K562 (cell line): ENCODE measurements around the gene MBD2. TPM values are rescaled to one million over a fixed set of nuclear protein-coding genes. Genes with fewer than 3 reads are reported as not detected.

ENCODE experiments used
- ATF1 ChIP-seq, 2 experiments: fragments of 450-650 bp in 1 of 2; IDR thresholded peaks; 2 replicates each; pipeline ENCODE4 v1.6.1; 2016; ENCODE audit warnings: missing compliant biosample characterization in 1 of 2, missing genetic modification characterization in 1 of 2
- CAMTA2 ChIP-seq: fragments of 250-450 bp; sonication (Bioruptor Pico); conservative IDR thresholded peaks from 2 replicates; pipeline ENCODE4 v1.5.1; 2022
- CHD1 ChIP-seq: fragments of 200-600 bp; sonication (generic); IDR thresholded peaks from one replicate; pipeline ENCODE4 v1.6.1; 2012; ENCODE audit warnings: mild to moderate bottlenecking, moderate library complexity, low read length, inconsistent platforms
- DMBX1 ChIP-seq: fragments of 250-450 bp; sonication (Bioruptor Pico); IDR thresholded peaks from 2 replicates; pipeline ENCODE4 v1.8.0; 2022; ENCODE audit warnings: inconsistent platforms, mild to moderate bottlenecking, moderate library complexity, borderline replicate concordance
- FOXA3 ChIP-seq, 2 experiments: fragments of 450-650 bp in 1 of 2; sonication (generic) in 1 of 2; formaldehyde crosslinking; IDR thresholded peaks in 1 of 2; conservative IDR thresholded peaks in 1 of 2; 2 replicates each; pipeline versions ENCODE4 v1.4.0 to v1.8.0; 2020 to 2022; ENCODE audit warnings: mild to moderate bottlenecking in 2 of 2, missing genetic modification reagents in 1 of 2
- POLR3G ChIP-seq: IDR thresholded peaks from 2 replicates; pipeline ENCODE4 v1.6.1; 2011; ENCODE audit not compliant: insufficient read length, insufficient replicate concordance; ENCODE audit errors: extremely low read depth
- SMARCA4 ChIP-seq: fragments of 450-650 bp; IDR thresholded peaks from 2 replicates; pipeline ENCODE4 v1.6.1; 2016
- TAF9B ChIP-seq: fragments of 450-650 bp; IDR thresholded peaks from 2 replicates; pipeline ENCODE4 v1.6.1; 2018; ENCODE audit warnings: mild to moderate bottlenecking; ENCODE audit not compliant: partially characterized antibody
- TBP ChIP-seq: optimal IDR thresholded peaks from 2 replicates; pipeline ENCODE3; 2011; ENCODE audit warnings: low read depth, low read length, improper control_type of control experiment
- ZNF140 ChIP-seq: fragments of 250-450 bp; sonication (Bioruptor Pico); IDR thresholded peaks from 2 replicates; pipeline ENCODE4 v1.8.0; 2021; ENCODE audit warnings: moderate library complexity, mild to moderate bottlenecking, inconsistent platforms
- ZNF174 ChIP-seq: fragments of 250-450 bp; sonication (Bioruptor Pico); IDR thresholded peaks from 2 replicates; pipeline ENCODE4 v1.4.0; 2020; ENCODE audit warnings: mild to moderate bottlenecking
- ZNF217 ChIP-seq: sonication (generic); formaldehyde crosslinking; IDR thresholded peaks from 2 replicates; pipeline ENCODE4 v1.8.0; 2022; ENCODE audit warnings: mild to moderate bottlenecking, missing genetic modification reagents
- ZNF224 ChIP-seq: sonication (generic); formaldehyde crosslinking; IDR thresholded peaks from 2 replicates; pipeline ENCODE4 v1.8.0; 2022; ENCODE audit warnings: mild to moderate bottlenecking, missing genetic modification reagents
- ZNF316 ChIP-seq: fragments of 450-650 bp; IDR thresholded peaks from 2 replicates; pipeline ENCODE4 v1.6.1; 2016
- ZNF324 ChIP-seq: fragments of 250-450 bp; sonication (Bioruptor Pico); IDR thresholded peaks from 2 replicates; pipeline ENCODE4 v1.4.0; 2020; ENCODE audit warnings: mild to moderate bottlenecking
- polyA plus RNA-seq, 8 experiments: library from polyadenylated mRNA; depleted of rRNA in 4 of 8; stranded (reverse) in 5 of 8; unstranded in 3 of 8; fragments of >200 nt; fragmentation: Nextera tagmentation in 2 of 8; fragmentation: Illumina TruSeq in 1 of 8; extraction: Ambion mirVana in 2 of 8; extraction: Trizol in 1 of 8; gene quantifications; 2 replicates each; pipeline versions ENCODE4 v1.2.1 to v1.2.3, GENCODE V29; 2011 to 2014; ENCODE audit warnings: inconsistent platforms in 1 of 8, missing spikeins in 1 of 8
- total RNA-seq, 7 experiments: library from RNA; depleted of rRNA in 6 of 7; stranded (reverse); fragments of >200 nt in 6 of 7; fragmentation: Illumina TruSeq in 2 of 7; extraction: Trizol in 2 of 7; gene quantifications; 2 replicates each; pipeline versions ENCODE4 v1.2.1 to v1.2.3, GENCODE V29; 2011 to 2021; ENCODE audit warnings: low replicate concordance in 1 of 7
- TF ChIP-seq, protein P1 (sequence below), 2 experiments: fragments of 450-650 bp; conservative IDR thresholded peaks; 2 replicates each; pipeline ENCODE4 v1.6.1; 2017; ENCODE audit warnings: mild to moderate bottlenecking in 2 of 2, moderate library complexity in 2 of 2
- TF ChIP-seq, protein P2 (sequence below): fragments of 250-450 bp; sonication (Bioruptor Pico); IDR thresholded peaks from 2 replicates; pipeline ENCODE4 v1.5.0; 2021
- TF ChIP-seq, protein P3 (sequence below): fragments of 450-650 bp; formaldehyde crosslinking; IDR thresholded peaks from 2 replicates; pipeline ENCODE4 v1.4.0; 2022; ENCODE audit warnings: missing genetic modification characterization
- TF ChIP-seq, protein P4 (sequence below): fragments of 250-450 bp; sonication (Bioruptor Pico); IDR thresholded peaks from 2 replicates; pipeline ENCODE4 v1.5.0; 2020; ENCODE audit warnings: mild to moderate bottlenecking

The MBD2 gene
- total and polyA plus RNA-seq, 9 of the 15 experiments (the other 6 are each of a cell fraction or from before 2014, with no cell fraction given) = 4.4 to 40.2 (median 13.9) TPM

DNA sequence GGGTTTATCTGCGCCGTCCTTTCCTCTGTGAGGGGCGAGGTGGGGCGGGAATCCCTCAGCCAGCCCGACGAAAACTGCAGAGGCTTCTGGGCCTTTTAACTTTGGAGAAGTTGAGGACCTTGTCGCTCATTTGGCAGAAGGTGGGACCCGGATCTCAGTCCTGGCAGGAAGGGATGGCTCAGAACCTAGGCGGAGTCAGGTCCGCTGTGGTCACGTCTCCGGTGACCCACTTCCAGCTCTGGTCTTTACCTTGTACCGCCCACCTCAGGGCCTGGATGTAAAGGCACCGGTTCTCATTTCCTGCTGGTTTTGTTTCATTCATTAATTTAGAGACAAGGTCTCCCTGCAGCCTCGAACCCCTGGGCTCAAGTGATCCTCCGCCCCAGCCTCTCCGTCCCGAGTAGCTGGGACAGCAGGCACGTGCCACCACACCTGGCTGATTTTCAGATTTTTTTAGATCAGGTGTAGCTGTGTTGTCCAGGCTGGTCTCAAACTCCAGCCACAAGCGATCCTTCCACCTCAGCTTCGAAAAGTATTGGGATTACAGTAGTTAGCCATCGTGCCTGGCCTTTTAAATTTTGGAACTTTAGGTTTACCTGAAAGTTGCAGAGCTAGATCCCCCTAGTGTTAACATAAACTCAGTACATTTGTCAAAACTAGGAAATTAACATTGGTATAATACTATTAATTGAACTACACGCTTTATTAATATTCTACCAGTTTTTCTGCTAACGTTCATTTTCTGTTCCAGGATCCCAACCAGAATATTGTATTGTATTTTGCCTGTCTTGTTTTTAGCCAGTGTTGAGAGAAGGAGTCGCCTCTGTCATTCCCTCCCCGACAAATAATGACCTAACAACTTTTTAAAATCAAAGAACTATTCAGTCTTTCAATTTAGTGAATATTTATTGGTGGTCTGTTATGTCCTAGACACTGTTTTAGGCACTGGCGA is 45.7 kb upstream of the MBD2 start (continued):
- peak; percentile 70 for TF ChIP-seq ZNF324 (CRISPR knock-in tag)
- TF ChIP-seq CAMTA2 (CRISPR knock-in tag) = no peak
- TF ChIP-seq, protein P1, sequence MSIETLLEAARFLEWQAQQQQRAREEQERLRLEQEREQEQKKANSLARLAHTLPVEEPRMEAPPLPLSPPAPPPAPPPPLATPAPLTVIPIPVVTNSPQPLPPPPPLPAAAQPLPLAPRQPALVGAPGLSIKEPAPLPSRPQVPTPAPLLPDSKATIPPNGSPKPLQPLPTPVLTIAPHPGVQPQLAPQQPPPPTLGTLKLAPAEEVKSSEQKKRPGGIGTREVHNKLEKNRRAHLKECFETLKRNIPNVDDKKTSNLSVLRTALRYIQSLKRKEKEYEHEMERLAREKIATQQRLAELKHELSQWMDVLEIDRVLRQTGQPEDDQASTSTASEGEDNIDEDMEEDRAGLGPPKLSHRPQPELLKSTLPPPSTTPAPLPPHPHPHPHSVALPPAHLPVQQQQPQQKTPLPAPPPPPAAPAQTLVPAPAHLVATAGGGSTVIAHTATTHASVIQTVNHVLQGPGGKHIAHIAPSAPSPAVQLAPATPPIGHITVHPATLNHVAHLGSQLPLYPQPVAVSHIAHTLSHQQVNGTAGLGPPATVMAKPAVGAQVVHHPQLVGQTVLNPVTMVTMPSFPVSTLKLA (conservative IDR thresholded peaks at IDR 0.05) = 0 out of 4 replicates have a peak, but pooled peaks have one; percentile 16 to 28
- TF ChIP-seq, protein P2, sequence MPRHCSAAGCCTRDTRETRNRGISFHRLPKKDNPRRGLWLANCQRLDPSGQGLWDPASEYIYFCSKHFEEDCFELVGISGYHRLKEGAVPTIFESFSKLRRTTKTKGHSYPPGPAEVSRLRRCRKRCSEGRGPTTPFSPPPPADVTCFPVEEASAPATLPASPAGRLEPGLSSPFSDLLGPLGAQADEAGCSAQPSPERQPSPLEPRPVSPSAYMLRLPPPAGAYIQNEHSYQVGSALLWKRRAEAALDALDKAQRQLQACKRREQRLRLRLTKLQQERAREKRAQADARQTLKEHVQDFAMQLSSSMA (CRISPR knock-in tag) = no peak
- TF ChIP-seq TAF9B = peak; percentile 21
- no peak for TF ChIP-seq SMARCA4
- no peak for TF ChIP-seq ZNF140 (CRISPR knock-in tag)
- no peak for TF ChIP-seq ZNF224 (CRISPR knock-in tag)
- no peak for TF ChIP-seq TBP
- no peak for TF ChIP-seq ZNF174 (CRISPR knock-in tag)
- peak; percentile 35 for TF ChIP-seq CHD1
- no peak for TF ChIP-seq ATF1 (CRISPR knock-in tag; IDR thresholded peaks at IDR 0.05)
- no peak for TF ChIP-seq ATF1 (tag; IDR thresholded peaks at IDR 0.05)
- TF ChIP-seq DMBX1 (CRISPR knock-in tag) = 0 out of 2 replicates have a peak, but pooled peaks have one; percentile 20
- TF ChIP-seq, protein P3, sequence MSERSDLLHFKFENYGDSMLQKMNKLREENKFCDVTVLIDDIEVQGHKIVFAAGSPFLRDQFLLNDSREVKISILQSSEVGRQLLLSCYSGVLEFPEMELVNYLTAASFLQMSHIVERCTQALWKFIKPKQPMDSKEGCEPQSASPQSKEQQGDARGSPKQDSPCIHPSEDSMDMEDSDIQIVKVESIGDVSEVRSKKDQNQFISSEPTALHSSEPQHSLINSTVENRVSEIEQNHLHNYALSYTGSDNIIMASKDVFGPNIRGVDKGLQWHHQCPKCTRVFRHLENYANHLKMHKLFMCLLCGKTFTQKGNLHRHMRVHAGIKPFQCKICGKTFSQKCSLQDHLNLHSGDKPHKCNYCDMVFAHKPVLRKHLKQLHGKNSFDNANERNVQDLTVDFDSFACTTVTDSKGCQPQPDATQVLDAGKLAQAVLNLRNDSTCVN (CRISPR knock-in tag) = no peak
- TF ChIP-seq, protein P4, sequence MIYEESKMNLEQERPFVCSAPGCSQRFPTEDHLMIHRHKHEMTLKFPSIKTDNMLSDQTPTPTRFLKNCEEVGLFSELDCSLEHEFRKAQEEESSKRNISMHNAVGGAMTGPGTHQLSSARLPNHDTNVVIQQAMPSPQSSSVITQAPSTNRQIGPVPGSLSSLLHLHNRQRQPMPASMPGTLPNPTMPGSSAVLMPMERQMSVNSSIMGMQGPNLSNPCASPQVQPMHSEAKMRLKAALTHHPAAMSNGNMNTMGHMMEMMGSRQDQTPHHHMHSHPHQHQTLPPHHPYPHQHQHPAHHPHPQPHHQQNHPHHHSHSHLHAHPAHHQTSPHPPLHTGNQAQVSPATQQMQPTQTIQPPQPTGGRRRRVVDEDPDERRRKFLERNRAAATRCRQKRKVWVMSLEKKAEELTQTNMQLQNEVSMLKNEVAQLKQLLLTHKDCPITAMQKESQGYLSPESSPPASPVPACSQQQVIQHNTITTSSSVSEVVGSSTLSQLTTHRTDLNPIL (CRISPR knock-in tag) = no peak
- TF ChIP-seq ZNF217 (CRISPR knock-in tag) = no peak
- no peak for TF ChIP-seq FOXA3 (CRISPR knock-in tag; conservative IDR thresholded peaks at IDR 0.05 in 1 of 2, IDR thresholded peaks at IDR 0.05 in 1 of 2)
- TF ChIP-seq POLR3G = no peak
- no peak for TF ChIP-seq ZNF316
